Stimulated activated naive CD8-positive, alpha-beta T cell treated with anti-CD3 and anti-CD28 coated beads, Interleukin-15, amount 100 ng/mL, for 72 hours (primary cell): ENCODE data around the gene CBLC.
A peak's percentile ranks its signal among the peaks of the same experiment; 100 is the strongest.
"Not testable (repeated sequence)": the region's sequence is repeated elsewhere in the genome, so short reads cannot be mapped to it uniquely, and the experiment has no call there.

Source experiments
- ATAC-seq: fragments of 150-1000 bp; cut with Tn5 transposase; 2 replicates; pipeline ENCODE4 v1.10.0; 2021; ENCODE audit warnings: mild to moderate bottlenecking, moderate library complexity
- DNase-seq, 2 donors: peaks; one replicate each; pipeline ENCODE4 v3.0.0; 2021 to 2022
- H3K27ac Mint-ChIP-seq, 2 donors: one replicate each; pipeline ENCODE4 v1.8.0; 2022; ENCODE audit warnings: mild to moderate bottlenecking in 2 of 2, mixed read lengths in 2 of 2, moderate library complexity in 2 of 2
- H3K27me3 Mint-ChIP-seq: one replicate; pipeline ENCODE4 v1.8.0; 2022; ENCODE audit warnings: mixed read lengths
- H3K4me1 Mint-ChIP-seq: one replicate; pipeline ENCODE4 v1.8.0; 2022; ENCODE audit warnings: mild to moderate bottlenecking, mixed read lengths
- H3K4me3 Mint-ChIP-seq, 2 donors: one replicate each; pipeline ENCODE4 v1.8.0; 2022; ENCODE audit warnings: mild to moderate bottlenecking in 2 of 2, mixed read lengths in 2 of 2, moderate library complexity in 1 of 2
- H3K9me3 Mint-ChIP-seq, 2 donors: one replicate each; pipeline ENCODE4 v1.8.0; 2022; ENCODE audit warnings: mixed read lengths in 2 of 2

CBLC gene

DNA sequence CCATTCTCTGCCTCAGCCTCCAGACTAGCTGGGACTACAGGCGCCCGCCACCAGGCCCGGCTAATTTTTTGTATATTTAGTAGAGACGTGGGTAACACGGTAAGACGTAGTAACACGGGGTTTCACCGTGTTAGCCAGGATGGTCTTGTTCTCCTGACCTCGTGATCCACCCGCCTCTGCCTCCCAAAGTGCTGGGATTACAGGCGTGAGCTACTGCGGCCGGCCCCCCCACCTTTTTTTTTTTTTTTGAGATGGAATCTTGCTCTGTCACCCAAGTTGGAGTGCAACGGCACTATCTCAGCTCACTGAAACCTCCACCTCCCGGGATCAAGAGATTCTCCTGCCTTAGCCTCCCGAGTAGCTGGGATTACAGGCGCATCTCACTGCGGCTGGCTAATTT is 5.5 kb upstream of the CBLC start:
- peaks cover 34% of the 10 kb centered on the region for H3K4me1 Mint-ChIP-seq
- not testable (repeated sequence) for ATAC-seq, H3K4me3 Mint-ChIP-seq, H3K9me3 Mint-ChIP-seq, H3K27ac Mint-ChIP-seq, DNase-seq, H3K27me3 Mint-ChIP-seq

DNA sequence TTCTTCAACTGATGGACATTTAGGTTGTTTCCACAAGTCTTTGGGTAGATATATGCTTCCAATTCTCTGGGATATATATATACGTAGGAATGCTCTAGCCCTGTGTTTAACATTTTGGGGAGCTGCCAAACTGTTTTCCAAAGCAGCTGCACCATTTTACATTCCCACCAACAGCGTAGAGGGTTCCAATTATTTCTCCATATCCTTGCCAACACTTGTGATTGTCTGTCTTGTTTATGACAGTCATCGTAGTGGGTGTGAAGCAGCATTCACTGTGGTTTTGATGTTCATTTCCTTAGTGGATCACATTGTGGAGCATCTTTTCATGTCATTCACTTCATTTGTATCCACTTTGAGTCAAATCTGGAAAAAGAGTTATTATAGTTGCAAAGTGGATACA is 4.7 kb upstream of the CBLC start:
- peaks cover 0 to 6% of the 10 kb centered on the region in 2 donors for H3K9me3 Mint-ChIP-seq
- H3K4me1 Mint-ChIP-seq = peaks cover 26% of the 10 kb centered on the region
- no peaks in the 10 kb centered on the region for H3K27me3 Mint-ChIP-seq
- no peak overlapping the region for H3K27ac Mint-ChIP-seq
- ATAC-seq (no peak), DNase-seq (no peak)
- H3K4me3 Mint-ChIP-seq = no peak overlapping the region

DNA sequence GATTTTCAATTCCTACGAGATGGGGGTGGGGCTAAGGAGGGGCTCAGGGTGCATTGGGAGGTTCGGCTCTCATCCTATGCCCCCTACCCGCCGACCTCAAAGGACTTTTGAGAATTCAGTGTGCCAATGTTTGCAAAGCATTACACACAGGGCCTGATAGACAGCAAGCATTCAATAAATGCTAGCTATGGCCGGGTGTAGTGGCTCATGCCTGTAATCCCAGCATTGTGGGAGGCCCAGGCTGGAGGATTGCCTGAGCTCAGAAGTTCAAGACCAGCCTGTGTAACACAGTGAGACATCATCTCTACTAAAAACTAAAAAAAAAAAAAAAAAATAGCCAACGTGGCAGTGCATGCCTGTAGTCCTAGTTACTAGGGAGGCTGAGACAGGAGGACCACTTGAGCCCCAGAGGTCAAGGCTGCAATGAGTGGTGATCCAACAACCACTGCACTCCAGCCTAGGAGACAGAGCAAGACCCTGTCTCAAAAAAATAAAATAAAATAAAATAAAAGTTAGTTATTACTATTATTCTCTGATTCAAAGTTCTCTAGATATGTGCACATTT is 1.9 kb upstream of the CBLC start:
- DNase-seq (no peak), ATAC-seq (no peak)
- H3K27ac Mint-ChIP-seq = no peak overlapping the region
- H3K27me3 Mint-ChIP-seq = no peaks in the 10 kb centered on the region
- H3K4me1 Mint-ChIP-seq = peaks cover 3% of the 10 kb centered on the region
- H3K9me3 Mint-ChIP-seq = no peaks in the 10 kb centered on the region
- H3K4me3 Mint-ChIP-seq = no peak overlapping the region

DNA sequence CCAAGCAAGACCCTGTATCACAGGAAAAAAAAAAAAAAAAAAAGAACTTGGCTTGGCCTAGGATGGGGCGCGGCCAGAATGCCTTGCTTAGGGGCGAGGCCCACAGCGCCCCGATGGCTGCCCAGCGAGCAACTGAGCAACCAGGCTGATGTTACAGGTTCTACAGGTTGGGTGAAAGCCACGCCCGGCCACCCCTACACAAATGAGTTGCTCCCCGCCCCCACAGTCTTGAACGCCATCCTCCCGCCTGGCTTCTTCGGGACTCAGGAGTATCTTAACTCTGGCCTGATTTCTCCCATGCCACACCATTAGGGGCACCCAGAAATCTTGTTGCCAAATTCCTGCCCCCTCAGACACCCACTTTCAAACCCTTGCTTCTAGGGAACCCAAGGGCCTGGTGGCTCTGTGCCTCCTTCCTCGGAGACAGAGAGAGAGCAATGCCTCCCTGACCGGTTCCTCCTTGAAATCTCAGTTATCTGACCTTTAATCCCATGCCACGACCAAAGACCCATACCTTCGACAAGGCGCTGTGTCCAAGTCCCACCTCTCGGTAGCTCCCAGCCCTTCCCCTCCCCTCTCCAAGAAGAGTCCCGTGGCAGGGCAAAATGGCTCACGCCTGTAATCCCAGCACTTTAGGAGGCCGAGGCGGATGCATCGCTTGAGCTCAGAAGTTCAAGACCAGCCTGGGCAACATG is 1.1 kb upstream of the CBLC start:
- Mint-ChIP-seq H3K9me3 (no peaks in the 10 kb centered on the region), H3K4me3 (no peak overlapping the region), H3K27me3 (no peaks in the 10 kb centered on the region), H3K4me1 (no peaks in the 10 kb centered on the region), H3K27ac (no peak overlapping the region)
- DNase-seq (no peak), ATAC-seq (no peak)

DNA sequence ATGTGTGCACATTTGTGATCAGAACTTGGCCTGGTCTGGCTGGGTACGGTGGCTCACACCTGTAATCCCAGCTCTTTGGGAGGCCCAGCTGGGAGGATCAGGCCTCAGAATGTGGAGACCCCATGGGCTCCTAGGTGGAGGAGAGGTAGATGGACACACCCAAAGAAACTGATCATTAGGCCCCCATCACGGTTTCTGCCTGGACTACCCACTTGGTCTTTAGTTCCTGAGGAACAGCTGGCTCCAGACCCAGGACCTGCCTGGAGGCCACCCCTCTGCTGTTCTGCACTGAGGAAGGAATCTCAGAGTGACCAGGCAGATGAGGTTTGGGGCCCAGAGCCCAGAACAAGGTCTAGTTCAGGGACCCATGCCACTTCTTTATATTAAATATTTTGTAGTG is 1.5 kb downstream of the CBLC start:
- ATAC-seq (no peak), DNase-seq (no peak)
- Mint-ChIP-seq H3K27me3 (no peaks in the 10 kb centered on the region), H3K4me3 (no peak overlapping the region), H3K9me3 (no peaks in the 10 kb centered on the region), H3K4me1 (peaks cover 2% of the 10 kb centered on the region), H3K27ac (no peak overlapping the region)

DNA sequence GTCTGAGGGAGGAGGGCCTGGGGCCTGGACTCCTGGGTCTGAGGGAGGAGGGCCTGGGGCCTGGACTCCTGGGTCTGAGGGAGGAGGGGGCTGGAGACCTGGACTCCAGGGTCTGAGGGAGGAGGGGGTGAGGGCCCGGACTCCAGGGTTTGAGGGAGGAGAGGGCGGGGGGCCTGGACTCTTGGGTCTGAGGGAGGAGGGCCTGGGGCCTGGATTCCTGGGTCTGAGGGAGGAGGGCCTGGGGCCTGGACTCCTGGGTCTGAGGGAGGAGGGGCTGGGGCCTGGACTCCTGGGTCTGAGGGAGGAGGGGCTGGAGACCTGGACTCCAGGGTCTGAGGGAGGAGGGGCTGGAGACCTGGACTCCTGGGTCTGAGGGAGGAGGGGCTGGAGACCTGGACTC is 4.0 kb downstream of the CBLC start:
- ATAC-seq, DNase-seq, H3K4me3 Mint-ChIP-seq, H3K27me3 Mint-ChIP-seq, H3K4me1 Mint-ChIP-seq, H3K9me3 Mint-ChIP-seq: not testable (repeated sequence)
- H3K27ac Mint-ChIP-seq = peak overlapping the region in 1 of 2 donors; percentile 19

DNA sequence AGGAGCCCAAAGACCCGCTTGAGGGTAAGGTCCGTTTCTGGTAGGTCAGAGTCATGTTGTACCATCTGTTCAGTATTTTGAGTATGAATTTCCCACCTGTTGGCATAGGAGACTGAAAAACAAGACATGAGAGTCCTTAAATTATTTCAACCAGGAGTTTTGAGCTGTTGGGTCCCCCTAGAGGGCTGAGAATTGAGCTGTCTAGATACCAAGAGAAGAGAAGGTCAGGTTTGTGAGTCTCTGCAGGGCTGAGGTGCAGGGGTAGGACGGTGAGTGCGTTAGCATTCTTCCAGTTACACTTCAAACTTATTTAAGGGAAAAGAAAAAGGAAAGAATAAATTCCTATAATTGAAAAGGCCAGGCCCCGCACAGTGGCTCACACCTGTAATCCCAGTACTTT is 5.0 kb downstream of the CBLC start:
- ATAC-seq (no peak), DNase-seq (no peak)
- Mint-ChIP-seq H3K27ac (no peak overlapping the region), H3K27me3 (no peaks in the 10 kb centered on the region), H3K4me1 (peaks cover 9% of the 10 kb centered on the region), H3K4me3 (no peak overlapping the region), H3K9me3 (no peaks in the 10 kb centered on the region)

DNA sequence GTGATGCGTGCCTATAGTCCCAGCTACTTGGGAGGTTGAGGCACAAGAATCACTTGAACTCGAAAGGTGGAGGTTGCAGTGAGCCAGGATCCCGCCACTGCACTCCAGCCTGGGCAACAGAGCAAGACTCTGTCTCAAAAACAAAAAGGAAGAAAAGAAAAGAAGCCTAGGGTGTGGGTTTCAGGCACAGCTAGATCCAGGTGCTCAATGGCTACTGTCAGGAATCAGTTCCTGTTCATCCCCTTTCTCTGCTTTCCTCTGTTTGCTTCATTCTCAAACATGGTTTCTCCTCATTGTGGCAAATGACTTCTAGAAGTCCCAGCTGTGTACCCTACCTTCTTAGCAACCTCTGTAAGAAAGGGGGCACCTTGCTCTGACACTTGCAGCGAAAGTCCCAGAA is 5.9 kb downstream of the CBLC start:
- ATAC-seq = no peak
- DNase-seq = no peak
- Mint-ChIP-seq H3K9me3 (no peaks in the 10 kb centered on the region), H3K4me3 (no peak overlapping the region), H3K27me3 (no peaks in the 10 kb centered on the region), H3K4me1 (peaks cover 9% of the 10 kb centered on the region), H3K27ac (no peak overlapping the region)

DNA sequence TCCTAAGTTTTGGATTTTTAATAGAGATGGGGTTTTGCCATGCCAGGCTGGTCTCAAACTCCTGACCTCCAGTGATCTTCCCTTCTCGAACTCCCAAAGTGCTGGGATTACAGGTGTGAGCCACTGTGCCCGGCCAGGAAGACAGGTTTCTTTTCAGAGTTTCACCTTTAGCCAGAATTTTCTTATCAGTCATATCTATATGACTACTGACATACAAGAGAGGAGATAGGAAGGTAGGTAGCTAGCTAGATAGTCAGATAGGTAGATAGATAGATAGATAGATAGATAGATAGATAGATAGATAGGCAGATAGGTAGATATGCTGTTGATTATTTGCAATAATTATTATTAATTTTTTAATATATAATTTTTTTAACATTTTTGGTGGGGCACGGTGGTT is 7.6 kb downstream of the CBLC start:
- Mint-ChIP-seq H3K4me1 (peaks cover 9% of the 10 kb centered on the region), H3K9me3 (no peaks in the 10 kb centered on the region), H3K27me3 (no peaks in the 10 kb centered on the region), H3K4me3 (no peak overlapping the region), H3K27ac (no peak overlapping the region)
- ATAC-seq = no peak
- DNase-seq = no peak

DNA sequence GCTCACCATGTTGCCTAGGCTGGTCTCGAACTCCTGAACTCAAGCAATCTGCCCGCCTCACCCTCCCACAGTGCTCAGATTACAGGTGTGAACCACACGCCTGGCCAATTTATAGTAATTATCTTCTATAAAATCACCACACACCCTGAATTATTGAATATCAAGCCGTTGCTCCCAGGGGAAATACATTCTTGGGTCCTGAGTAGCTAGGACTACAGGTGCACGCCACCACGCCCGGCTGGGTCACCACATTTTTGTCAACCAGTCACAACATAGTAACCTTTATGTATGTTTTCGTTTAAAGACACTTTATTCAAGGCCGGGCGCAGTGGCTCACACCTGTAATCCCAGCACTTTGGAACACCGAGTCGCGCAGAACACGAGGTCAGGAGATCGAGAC is 8.3 kb downstream of the CBLC start:
- DNase-seq (no peak), ATAC-seq (no peak)
- Mint-ChIP-seq H3K4me3 (no peak overlapping the region), H3K27me3 (no peaks in the 10 kb centered on the region), H3K27ac (no peak overlapping the region), H3K4me1 (peaks cover 9% of the 10 kb centered on the region), H3K9me3 (no peaks in the 10 kb centered on the region)

DNA sequence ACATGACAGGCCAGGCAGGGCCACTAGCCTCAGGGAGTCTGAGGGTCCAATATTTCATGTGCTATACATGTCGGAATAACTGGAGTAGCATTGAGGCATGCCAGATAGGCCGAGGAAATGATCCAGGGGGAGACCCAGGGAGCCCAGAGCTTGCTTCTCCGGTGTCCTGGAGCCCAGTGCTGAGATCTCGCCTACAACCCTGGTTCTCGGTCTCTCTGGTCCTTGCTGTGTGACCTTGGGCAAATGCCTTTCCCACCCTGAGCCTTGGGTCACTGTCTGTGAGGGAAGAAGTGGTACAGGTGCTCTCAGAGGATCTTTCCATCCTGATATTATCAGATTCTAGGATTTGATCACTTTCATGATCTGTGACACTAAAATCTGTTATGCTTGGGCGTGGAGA is 11.3 kb downstream of the CBLC start:
- Mint-ChIP-seq H3K27ac (peak overlapping the region in 1 of 2 donors; percentile 8), H3K4me3 (no peak overlapping the region), H3K4me1 (peaks cover 9% of the 10 kb centered on the region), H3K27me3 (no peaks in the 10 kb centered on the region), H3K9me3 (no peaks in the 10 kb centered on the region)
- ATAC-seq = no peak
- DNase-seq = no peak

DNA sequence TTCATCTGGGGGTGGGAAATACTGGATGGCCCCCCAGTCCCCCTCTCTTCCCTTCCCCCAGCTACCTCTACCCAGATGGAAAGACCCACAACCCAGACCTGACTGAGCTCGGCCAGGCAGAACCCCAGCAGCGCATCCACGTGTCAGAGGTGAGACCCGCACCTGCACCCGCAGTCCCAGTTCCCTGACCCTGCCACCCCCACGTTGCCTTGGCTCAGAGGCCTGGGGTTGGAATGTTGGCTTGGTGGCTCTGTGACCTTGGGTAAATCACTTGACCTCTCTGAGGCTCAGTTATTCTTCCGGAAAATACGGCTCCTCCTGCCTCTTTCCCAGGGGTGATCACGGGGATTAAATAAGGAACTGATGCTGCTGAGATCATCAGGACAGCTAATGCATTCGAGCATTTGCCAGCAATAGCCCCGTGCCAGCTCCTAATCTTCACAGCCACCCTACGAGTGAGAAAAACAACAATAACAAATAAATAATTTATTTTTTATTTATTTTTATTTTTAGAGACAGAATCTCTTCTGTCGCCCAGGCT is 12.3 kb downstream of the CBLC start:
- no peaks in the 10 kb centered on the region for H3K27me3 Mint-ChIP-seq
- no peaks in the 10 kb centered on the region for H3K9me3 Mint-ChIP-seq
- DNase-seq = no peak
- H3K4me1 Mint-ChIP-seq = no peaks in the 10 kb centered on the region
- no peak for ATAC-seq
- H3K4me3 Mint-ChIP-seq = no peak overlapping the region
- H3K27ac Mint-ChIP-seq = no peak overlapping the region

DNA sequence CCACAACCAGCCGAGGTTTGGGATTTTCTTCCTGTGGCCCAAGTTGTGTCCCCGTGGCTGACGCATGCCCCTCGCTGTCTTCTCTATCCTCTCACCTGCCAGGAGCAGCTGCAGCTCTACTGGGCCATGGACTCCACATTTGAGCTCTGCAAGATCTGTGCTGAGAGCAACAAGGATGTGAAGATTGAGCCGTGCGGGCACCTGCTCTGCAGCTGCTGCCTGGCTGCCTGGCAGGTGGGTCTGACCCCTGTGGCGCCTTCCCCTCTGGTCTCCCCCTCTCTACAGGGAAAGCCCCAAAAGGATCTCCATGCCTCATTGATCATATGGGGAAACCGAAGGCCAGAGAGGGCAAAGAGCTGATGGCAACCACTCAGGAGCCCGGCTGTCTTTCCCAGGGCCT is 14.6 kb downstream of the CBLC start:
- Mint-ChIP-seq H3K27ac (no peak overlapping the region), H3K4me3 (no peak overlapping the region), H3K9me3 (no peaks in the 10 kb centered on the region), H3K27me3 (no peaks in the 10 kb centered on the region), H3K4me1 (peaks cover 16% of the 10 kb centered on the region)
- DNase-seq (no peak), ATAC-seq (no peak)

DNA sequence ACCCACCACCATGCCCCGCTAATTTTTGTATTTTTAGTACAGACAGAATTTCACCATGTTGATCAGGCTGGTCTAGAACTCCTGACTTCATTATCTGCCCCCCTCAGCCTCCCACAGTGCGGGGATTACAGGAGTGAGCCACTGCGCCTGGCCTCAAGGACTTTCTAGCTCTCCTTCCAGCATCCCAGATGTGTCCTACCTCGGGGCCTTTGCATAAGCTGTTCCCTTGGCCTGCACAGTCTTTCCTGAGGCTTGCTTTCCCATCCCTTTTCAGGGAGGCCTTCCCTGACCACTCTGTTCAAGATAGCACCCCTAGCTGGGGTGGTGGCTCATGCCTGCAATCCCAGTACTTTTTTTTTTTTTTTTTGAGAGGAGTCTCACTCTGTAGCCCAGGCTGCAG is 16.9 kb downstream of the CBLC start:
- Mint-ChIP-seq H3K27me3 (no peaks in the 10 kb centered on the region), H3K27ac (peak overlapping the region in 1 of 2 donors; percentile 76), H3K4me3 (no peak overlapping the region), H3K9me3 (no peaks in the 10 kb centered on the region), H3K4me1 (peaks cover 16% of the 10 kb centered on the region)
- no peak for DNase-seq
- ATAC-seq = no peak

DNA sequence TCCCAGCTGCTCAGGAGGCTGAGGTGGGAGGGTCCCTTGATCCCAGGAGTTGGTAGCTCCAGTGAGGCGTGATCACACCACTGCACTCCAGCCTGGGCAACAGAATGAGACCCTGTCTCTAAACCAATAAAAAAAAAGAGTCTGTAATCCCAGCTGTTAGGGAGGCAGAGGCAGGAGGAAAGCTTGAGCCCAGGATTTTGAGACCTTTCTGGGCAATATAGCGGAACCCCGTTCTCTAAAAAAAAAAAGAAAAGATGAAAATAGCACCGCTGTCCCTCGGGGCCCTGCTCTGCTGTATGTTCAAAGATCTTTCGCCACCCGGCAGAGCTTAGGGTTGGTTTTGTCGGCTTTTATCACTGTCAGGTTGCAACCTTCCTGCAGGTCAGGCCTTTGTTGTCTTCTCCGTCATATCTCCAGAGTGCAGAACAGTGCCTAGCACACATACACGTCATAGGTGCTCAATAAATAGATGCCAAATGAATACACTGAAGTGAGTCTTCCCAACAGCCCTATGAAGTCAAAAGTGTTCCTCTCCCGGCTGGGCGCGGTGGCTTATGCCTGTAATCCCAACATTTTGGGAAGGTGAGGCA is 17.8 kb downstream of the CBLC start:
- H3K27ac Mint-ChIP-seq = no peak overlapping the region
- DNase-seq = no peak
- H3K27me3 Mint-ChIP-seq = no peaks in the 10 kb centered on the region
- no peaks in the 10 kb centered on the region for H3K9me3 Mint-ChIP-seq
- H3K4me3 Mint-ChIP-seq = no peak overlapping the region
- peaks cover 21% of the 10 kb centered on the region for H3K4me1 Mint-ChIP-seq
- ATAC-seq = no peak

DNA sequence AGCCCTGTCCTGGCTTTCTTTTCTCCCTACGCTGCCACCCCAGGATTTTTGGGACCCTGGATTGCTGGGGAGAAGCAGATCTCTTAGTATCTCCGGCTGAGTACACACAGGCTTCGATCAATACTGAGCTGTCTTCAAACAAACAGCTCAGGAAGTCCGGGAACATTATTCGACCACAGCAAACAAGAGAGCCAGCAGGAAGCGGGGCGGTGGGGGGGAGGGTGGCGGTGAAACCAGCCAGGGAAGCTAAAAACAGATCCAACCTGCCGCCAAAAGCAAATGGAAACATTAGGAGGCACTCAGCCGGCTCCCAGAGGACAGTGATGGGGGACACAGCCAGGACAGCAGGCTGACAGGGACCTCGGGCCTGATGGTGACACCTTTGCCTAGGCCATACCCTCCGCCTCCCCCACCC is 19.0 kb downstream of the CBLC start:
- Mint-ChIP-seq H3K4me1 (peaks cover 22% of the 10 kb centered on the region), H3K9me3 (no peaks in the 10 kb centered on the region), H3K27ac (peak overlapping the region; percentile 81 to 86), H3K27me3 (no peaks in the 10 kb centered on the region), H3K4me3 (no peak overlapping the region)
- no peak for DNase-seq
- no peak for ATAC-seq
